Endothelial cell of umbilical vein (primary cell): ENCODE measurements around the gene AP2B1. TPM values are rescaled to one million over a fixed set of nuclear protein-coding genes. Genes with fewer than 3 reads are reported as not detected.

Experiments
- BruUV-seq: library from RNA; stranded (reverse); fragments of 400-500 nt; replicated peaks from 2 replicates; lab custom pipeline; 2021; lab: Mats Ljungman, UMichigan
- CTCF ChIA-PET: fragments of 300-600, 350-600 bp; sonication (Branson Sonifier 250); formaldehyde crosslinking; loops from one replicate; lab custom pipeline; 2021; ENCODE audit warnings: antibody characterized with exemption, inconsistent platforms; lab: Charles Lee
- POLR2A ChIA-PET: fragments of 300-600, 350-600 bp; sonication (Branson Sonifier 250); formaldehyde crosslinking; loops from one replicate; lab custom pipeline; 2021; ENCODE audit warnings: antibody characterized with exemption, inconsistent platforms; lab: Charles Lee
- DNase-seq: peaks from one replicate; pipeline ENCODE4 v3.0.0-alpha.2; 2011; ENCODE audit warnings: low read depth, low spot score
- FAIRE-seq: peaks from 2 replicates; lab custom pipeline; 2011; peaks lifted over from hg19 to GRCh38; lab: Jason Lieb, UNC
- H2AFZ ChIP-seq: 2 replicates; pipeline ENCODE4 v1.6.0; 2012; ENCODE audit warnings: low read depth, low read length, control low read depth, inconsistent platforms
- H3K27ac ChIP-seq: 2 replicates; pipeline ENCODE4 v1.5.1; 2011; ENCODE audit warnings: low read depth, mild to moderate bottlenecking, control low read depth, low read length, moderate library complexity; ENCODE audit not compliant: insufficient read depth
- H3K27me3 ChIP-seq, 2 experiments: 2 replicates each; pipeline versions ENCODE4 v1.6.0 to v1.6.1; 2011; ENCODE audit warnings: low read length in 2 of 2, mixed read lengths in 1 of 2; ENCODE audit not compliant: control insufficient read depth in 2 of 2, insufficient read depth in 2 of 2
- H3K36me3 ChIP-seq, 2 experiments: 2 replicates in 1 of 2; 3 replicates in 1 of 2; pipeline ENCODE4 v1.5.1; 2011; ENCODE audit warnings: low read length in 2 of 2, mild to moderate bottlenecking in 1 of 2, moderate library complexity in 1 of 2; ENCODE audit not compliant: control insufficient read depth in 2 of 2, insufficient read depth in 2 of 2; ENCODE audit errors: extremely low read depth in 1 of 2
- H3K4me1 ChIP-seq: 3 replicates; pipeline ENCODE4 v1.5.1; 2011; ENCODE audit warnings: mild to moderate bottlenecking, low read length; ENCODE audit not compliant: control insufficient read depth, insufficient read depth; ENCODE audit errors: extremely low read depth
- H3K4me2 ChIP-seq: 2 replicates; pipeline ENCODE4 v1.6.1; 2011; ENCODE audit warnings: low read length, control low read depth, mixed read lengths; ENCODE audit not compliant: insufficient read depth
- H3K4me3 ChIP-seq, 3 experiments: fragments of 200-600 bp in 1 of 3; sonication (generic), shearing (Covaris generic) in 1 of 3; replicated peaks in 1 of 3; 2 replicates each; pipeline ENCODE4 v1.5.1; 2011 to 2016; ENCODE audit warnings: control low read depth in 3 of 3, low read length in 3 of 3, mild to moderate bottlenecking in 2 of 3, inconsistent platforms in 1 of 3, low read depth in 1 of 3, moderate library complexity in 1 of 3; ENCODE audit not compliant: insufficient read depth in 1 of 3
- H3K79me2 ChIP-seq: 2 replicates; pipeline ENCODE4 v1.6.0; 2012; ENCODE audit warnings: low read length, inconsistent platforms; ENCODE audit not compliant: control insufficient read depth, insufficient read depth
- H3K9ac ChIP-seq: replicated peaks from 2 replicates; pipeline ENCODE3; 2011; ENCODE audit warnings: low read length, control low read depth; ENCODE audit not compliant: insufficient read depth; ENCODE audit errors: extremely low read depth
- H3K9me1 ChIP-seq: replicated peaks from 3 replicates; pipeline ENCODE4 v1.6.0; 2011; ENCODE audit warnings: mild to moderate bottlenecking, low read length; ENCODE audit not compliant: control insufficient read depth, insufficient read depth; ENCODE audit errors: extremely low read depth
- H3K9me3 ChIP-seq: replicated peaks from 2 replicates; pipeline ENCODE4 v1.5.1; 2012; ENCODE audit warnings: low read length, inconsistent platforms; ENCODE audit not compliant: control insufficient read depth, insufficient read depth
- H4K20me1 ChIP-seq: replicated peaks from 2 replicates; pipeline ENCODE3; 2011; ENCODE audit warnings: mild to moderate bottlenecking, low read length; ENCODE audit not compliant: control insufficient read depth, insufficient read depth; ENCODE audit errors: extremely low read depth
- CTCF ChIP-seq, 2 donors: IDR thresholded peaks; 1 replicate in 1 of 2; 2 replicates in 1 of 2; pipeline ENCODE4 v1.5.1; 2011; ENCODE audit warnings: low read length in 2 of 2, mild to moderate bottlenecking in 2 of 2, moderate library complexity in 2 of 2, control low read depth in 1 of 2, inconsistent platforms in 1 of 2, low read depth in 1 of 2; ENCODE audit not compliant: insufficient read depth in 1 of 2; ENCODE audit errors: extremely low read depth in 1 of 2
- EZH2 ChIP-seq: IDR thresholded peaks from 2 replicates; pipeline ENCODE4 v1.6.1; 2012; ENCODE audit warnings: borderline replicate concordance, low read depth, mild to moderate bottlenecking, moderate library complexity, low read length, inconsistent platforms; ENCODE audit not compliant: severe bottlenecking
- FOS ChIP-seq: IDR thresholded peaks from 2 replicates; pipeline ENCODE4 v1.6.1; 2011; ENCODE audit warnings: mild to moderate bottlenecking, low read length, moderate library complexity, borderline replicate concordance; ENCODE audit not compliant: insufficient read depth
- GATA2 ChIP-seq: IDR thresholded peaks from 2 replicates; pipeline ENCODE4 v1.7.0; 2011; ENCODE audit warnings: low read depth, mild to moderate bottlenecking, moderate library complexity, mixed read lengths, low read length; ENCODE audit not compliant: insufficient read length, insufficient read depth
- JUN ChIP-seq: IDR thresholded peaks from 2 replicates; pipeline ENCODE4 v1.6.1; 2011; ENCODE audit warnings: borderline replicate concordance, low read depth; ENCODE audit not compliant: insufficient read length, insufficient read depth
- MYC ChIP-seq: IDR thresholded peaks from one replicate; pipeline ENCODE4 v1.6.1; 2011; ENCODE audit warnings: mild to moderate bottlenecking, low read depth, low read length
- POLR2A ChIP-seq: IDR thresholded peaks from 2 replicates; pipeline ENCODE4 v1.6.1; 2012; ENCODE audit warnings: low read depth, mild to moderate bottlenecking, control low read depth, low read length
- POLR2AphosphoS5 ChIP-seq: IDR thresholded peaks from 2 replicates; pipeline ENCODE4 v1.6.1; 2012; ENCODE audit warnings: low read depth, mild to moderate bottlenecking, control low read depth, low read length, moderate library complexity; ENCODE audit not compliant: insufficient read depth
- dilution Hi-C: fragments of 300-500 bp; cut with MboI; formaldehyde crosslinking; loops from one replicate; pipeline ENCODE4 v1.15.0; 2019; ENCODE audit warnings: low sequenced_read_pairs; ENCODE audit not compliant: extremely low pct_ligation_motif_present
- intact Hi-C: fragments of 100-400 bp; cut with micrococcal nuclease; formaldehyde crosslinking; loops from one replicate; pipeline ENCODE4 v1.10.0; 2022
- polyA plus RNA-seq, 4 experiments: library from polyadenylated mRNA; depleted of rRNA in 3 of 4; stranded (reverse) in 3 of 4; unstranded in 1 of 4; fragments of >200 nt; gene quantifications; 2 replicates each; pipeline versions ENCODE4 v1.2.1 to v1.2.3, GENCODE V29; 2011 to 2012; ENCODE audit warnings: missing spikeins in 1 of 4
- total RNA-seq: library from RNA; stranded (reverse); gene quantifications from 2 replicates; pipeline ENCODE4 v1.2.3, GENCODE V29; 2021
- TF ChIP-seq, protein P1 (sequence below): IDR thresholded peaks from 2 replicates; pipeline ENCODE4 v1.6.1; 2011; ENCODE audit not compliant: insufficient read depth, insufficient read length

Gene AP2B1
- total and polyA plus RNA-seq, 2 donors (not counting 3 experiments of a cell fraction or from before 2014, with no cell fraction given) = 106 to 198 TPM

GRCh38 chr17:35716897-35717465, 129.9 kb downstream of the AP2B1 start:
- no TSS peak for BruUV-seq
- Histone ChIP-seq H3K4me3 (no peak overlapping the region), H3K4me1 (peaks cover 15% of the 10 kb centered on the region), H3K79me2 (no peaks in the 10 kb centered on the region), H4K20me1 (peaks cover 2% of the 10 kb centered on the region), H3K9me1 (no peaks in the 10 kb centered on the region), H3K36me3 (peaks cover 8 to 10% of the 10 kb centered on the region in 2 experiments), H2AFZ (no peak overlapping the region), H3K27ac (no peak overlapping the region), H3K9me3 (no peaks in the 10 kb centered on the region), H3K27me3 (no peaks in the 10 kb centered on the region), H3K4me2 (no peak overlapping the region), H3K9ac (no peak overlapping the region)
- intact Hi-C loops = no loop called here
- no peak for TF ChIP-seq MYC
- no peak for TF ChIP-seq FOS
- TF ChIP-seq, protein P1, sequence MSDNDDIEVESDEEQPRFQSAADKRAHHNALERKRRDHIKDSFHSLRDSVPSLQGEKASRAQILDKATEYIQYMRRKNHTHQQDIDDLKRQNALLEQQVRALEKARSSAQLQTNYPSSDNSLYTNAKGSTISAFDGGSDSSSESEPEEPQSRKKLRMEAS = no peak
- TF ChIP-seq POLR2A = no peak
- no peak for TF ChIP-seq GATA2
- no peak for TF ChIP-seq JUN
- TF ChIP-seq EZH2 = no peak
- TF ChIP-seq CTCF (IDR thresholded peaks at IDR 0.05; ENCODE audit: extremely low read depth in 1 of 2, insufficient read depth in 1 of 2, low read depth in 1 of 2, low read length in 2 of 2) = no peak
- TF ChIP-seq POLR2AphosphoS5 = no peak
- ChIA-PET CTCF (interaction anchor here (1.1 to 1.6 kb wide), 2 partner anchors 11 to 30 kb away, joined by 3 to 7 read pairs; no protein-coding TSS in a partner anchor), POLR2A (no interaction called here)
- DNase-seq (no peak), FAIRE-seq (no peak)
- dilution Hi-C loops = no loop called here
